IPS-NIHi11 (cell line): Measurements from ENCODE around the gene HTR6.

Experiments used
- DNase-seq: peaks from one replicate; pipeline ENCODE4 v3.0.0; 2012; ENCODE audit warnings: mixed read lengths, low spot score

Gene HTR6

DNA sequence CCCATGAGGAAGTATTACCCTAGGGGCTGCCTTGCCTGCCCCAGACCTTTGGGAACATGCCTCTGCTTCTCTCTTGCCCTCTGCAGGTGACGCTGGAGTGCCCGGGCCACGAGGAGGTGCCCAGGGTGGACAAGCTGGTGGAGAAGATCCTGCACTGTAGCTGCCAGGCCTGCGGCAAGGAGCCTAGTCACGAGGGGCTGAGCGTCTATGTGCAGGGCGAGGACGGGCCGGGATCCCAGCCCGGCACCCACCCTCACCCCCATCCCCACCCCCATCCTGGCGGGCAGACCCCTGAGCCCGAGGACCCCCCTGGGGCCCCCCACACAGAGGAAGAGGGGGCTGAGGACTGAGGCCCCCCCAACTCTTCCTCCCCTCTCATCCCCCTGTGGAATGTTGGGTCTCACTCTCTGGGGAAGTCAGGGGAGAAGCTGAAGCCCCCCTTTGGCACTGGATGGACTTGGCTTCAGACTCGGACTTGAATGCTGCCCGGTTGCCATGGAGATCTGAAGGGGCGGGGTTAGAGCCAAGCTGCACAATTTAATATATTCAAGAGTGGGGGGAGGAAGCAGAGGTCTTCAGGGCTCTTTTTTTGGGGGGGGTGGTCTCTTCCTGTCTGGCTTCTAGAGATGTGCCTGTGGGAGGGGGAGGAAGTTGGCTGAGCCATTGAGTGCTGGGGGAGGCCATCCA is 7.8 kb upstream of the HTR6 start:
- DNase-seq = no peak

DNA sequence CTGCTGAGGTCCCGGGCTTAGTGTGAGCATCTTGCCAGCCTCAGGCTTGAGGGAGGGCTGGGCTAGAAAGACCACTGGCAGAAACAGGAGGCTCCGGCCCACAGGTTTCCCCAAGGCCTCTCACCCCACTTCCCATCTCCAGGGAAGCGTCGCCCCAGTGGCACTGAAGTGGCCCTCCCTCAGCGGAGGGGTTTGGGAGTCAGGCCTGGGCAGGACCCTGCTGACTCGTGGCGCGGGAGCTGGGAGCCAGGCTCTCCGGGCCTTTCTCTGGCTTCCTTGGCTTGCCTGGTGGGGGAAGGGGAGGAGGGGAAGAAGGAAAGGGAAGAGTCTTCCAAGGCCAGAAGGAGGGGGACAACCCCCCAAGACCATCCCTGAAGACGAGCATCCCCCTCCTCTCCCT is 7.2 kb upstream of the HTR6 start:
- DNase-seq = no peak

DNA sequence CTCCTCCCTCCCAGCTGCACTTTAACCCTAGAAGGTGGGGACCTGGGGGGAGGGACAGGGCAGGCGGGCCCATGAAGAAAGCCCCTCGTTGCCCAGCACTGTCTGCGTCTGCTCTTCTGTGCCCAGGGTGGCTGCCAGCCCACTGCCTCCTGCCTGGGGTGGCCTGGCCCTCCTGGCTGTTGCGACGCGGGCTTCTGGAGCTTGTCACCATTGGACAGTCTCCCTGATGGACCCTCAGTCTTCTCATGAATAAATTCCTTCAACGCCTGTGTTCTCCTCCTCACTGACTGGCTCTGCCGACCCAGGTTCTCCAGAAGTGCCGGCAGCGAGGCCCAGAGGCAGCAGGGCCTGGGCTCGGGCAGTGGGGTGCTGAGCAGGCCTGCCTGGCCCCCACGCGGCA is 6.5 kb upstream of the HTR6 start:
- DNase-seq = no peak

DNA sequence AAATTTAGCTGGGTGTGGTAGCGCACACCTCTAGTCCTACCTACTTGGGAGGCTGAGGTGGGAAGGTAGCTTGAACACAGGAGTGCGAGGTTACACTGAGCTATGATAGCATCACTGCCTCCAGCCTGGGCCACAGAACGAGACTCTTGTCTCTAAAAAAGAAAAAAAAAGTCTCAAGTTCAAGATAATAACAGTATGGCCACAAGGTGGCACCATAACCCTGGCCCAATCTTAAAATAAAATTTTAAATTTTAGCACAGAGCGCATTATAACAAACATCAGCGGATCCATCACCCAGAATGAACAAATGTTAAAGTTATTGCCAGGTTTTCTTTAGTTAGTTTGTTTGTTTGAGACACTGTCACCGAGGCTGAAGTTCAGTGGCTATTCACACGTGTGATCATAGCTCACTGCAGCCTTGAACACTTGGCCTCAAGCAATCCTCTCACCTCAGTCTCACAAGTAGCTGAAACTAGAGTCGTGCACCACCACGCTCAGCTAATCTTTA is 2.9 kb upstream of the HTR6 start:
- DNase-seq = no peak

DNA sequence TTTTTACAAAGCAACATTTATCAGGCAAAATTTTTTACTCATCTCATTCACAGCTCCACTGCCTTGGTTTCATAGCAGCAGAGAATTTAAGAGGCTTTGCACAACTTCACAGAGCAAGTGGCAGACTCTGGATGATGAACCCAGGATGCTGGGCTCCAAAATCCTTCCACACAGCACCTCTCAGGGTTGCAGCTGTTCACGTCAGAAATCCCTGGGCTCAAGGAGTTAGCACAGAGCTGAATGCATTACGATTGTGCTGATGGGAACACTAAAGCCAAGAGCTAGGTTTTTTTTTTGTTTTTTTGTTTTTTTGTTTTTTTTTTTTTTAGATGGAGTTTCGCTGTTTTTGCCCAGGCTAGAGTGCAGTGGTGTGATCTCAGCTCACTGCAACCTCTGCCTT is 2.4 kb upstream of the HTR6 start:
- no peak for DNase-seq

DNA sequence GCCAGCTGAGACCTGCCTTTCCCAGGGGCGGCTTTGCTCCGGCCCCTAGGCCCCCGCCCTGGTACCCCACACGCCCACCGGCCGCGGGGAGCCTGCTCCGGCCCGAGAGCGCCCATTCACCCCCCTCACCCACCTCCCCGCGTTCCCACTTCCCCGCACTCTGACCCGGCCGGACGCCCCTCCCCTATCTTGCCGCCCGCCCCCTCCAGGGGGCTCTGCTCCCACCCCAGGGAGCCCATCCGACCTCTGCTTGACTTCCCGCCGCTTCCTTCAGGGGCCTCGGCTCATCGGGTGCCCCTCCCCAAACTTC is 466 bp downstream of the HTR6 start:
- DNase-seq = no peak

DNA sequence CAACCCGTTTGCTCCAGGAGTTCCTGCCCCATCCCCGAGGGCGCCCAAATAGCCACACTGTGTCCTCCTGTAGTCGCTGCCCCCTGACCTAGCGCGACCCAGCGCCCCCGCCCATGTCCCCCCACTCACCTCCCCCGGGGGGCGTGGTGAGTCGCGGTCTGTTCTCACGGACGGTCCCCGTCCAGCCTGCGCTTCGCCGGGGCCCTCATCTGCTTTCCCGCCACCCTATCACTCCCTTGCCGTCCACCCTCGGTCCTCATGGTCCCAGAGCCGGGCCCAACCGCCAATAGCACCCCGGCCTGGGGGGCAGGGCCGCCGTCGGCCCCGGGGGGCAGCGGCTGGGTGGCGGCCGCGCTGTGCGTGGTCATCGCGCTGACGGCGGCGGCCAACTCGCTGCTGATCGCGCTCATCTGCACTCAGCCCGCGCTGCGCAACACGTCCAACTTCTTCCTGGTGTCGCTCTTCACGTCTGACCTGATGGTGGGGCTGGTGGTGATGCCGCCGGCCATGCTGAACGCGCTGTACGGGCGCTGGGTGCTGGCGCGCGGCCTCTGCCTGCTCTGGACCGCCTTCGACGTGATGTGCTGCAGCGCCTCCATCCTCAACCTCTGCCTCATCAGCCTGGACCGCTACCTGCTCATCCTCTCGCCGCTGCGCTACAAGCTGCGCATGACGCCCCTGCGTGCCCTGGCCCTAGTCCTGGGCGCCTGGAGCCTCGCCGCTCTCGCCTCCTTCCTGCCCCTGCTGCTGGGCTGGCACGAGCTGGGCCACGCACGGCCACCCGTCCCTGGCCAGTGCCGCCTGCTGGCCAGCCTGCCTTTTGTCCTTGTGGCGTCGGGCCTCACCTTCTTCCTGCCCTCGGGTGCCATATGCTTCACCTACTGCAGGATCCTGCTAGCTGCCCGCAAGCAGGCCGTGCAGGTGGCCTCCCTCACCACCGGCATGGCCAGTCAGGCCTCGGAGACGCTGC is 1.1 kb downstream of the HTR6 start:
- peak; percentile 42 for DNase-seq

DNA sequence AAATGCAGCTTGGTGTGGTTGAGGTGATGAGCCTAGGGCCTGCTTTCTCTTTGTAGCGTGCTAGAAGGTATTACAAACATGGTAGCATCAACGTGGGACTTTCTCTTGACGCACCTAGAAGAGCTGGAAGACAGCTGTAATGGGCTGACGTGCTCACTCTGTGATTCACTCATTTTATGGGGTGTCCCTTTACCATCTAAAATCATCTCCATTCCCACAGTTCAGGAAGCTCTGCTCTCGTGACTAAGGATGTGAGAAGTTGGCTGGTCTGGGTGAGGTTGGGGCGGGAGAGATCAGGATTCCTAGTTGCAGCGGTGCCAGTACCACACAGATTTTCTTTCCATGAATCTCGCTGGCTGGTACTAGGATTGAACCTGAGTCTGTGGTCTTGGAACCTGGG is 4.2 kb downstream of the HTR6 start:
- no peak for DNase-seq

DNA sequence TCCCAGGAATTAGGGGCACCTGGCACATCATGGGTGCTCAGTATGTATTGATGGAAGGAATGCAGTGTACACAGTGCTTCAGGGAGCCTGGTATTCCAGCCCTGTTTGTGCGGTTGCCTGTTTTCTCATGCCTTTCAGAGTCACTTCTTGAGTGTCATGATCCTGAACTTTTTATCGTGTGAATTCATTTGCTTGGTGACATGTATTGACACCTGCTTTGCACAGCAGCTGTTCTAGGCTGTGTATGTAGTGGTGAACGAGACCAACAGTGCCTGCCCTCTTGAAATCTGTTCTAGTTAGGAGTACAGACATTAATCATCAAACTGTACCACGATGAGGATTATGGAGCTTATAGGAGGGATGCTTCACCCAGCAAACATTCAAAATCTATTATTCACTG is 6.1 kb downstream of the HTR6 start:
- no peak for DNase-seq

DNA sequence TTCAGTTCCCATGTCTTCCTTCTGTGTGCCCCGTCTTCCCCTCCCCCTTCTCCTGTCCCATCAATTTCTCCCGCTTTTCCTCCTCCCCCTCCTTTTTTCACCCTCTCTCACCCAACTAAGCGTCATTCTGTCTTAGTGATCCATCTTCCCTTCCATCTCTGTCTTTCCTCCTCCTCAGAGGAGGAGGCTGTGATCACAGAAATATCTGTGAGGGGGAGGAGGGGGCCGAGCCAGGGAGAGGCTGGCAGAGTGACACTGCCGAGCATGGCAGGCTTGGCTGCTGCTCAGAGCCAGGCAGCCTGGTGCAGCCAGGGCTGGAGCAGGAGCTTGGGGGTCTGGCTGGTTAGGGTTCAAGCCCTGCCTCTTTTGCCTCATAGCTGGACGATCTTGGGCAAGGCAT is 7.6 kb downstream of the HTR6 start:
- DNase-seq = no peak

DNA sequence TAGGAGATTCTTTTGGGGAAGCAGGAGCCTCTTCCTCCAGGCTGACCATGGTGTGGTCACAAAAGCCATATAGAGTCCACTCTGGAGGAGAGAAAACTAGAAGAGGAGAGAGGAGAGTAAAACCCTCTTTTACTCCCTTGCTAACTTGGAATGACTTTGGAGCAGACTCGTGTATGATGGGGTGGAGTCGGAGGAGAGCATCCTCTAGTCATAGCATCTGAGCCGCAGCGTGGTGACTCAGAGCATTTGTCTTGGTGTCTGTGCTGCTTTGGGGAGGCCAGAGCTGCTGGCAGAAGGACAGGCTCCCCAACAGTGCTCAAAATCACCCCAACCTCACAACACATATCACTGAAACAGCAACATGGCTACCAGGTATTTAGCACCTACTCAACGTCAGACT is 11.1 kb downstream of the HTR6 start:
- DNase-seq = no peak

DNA sequence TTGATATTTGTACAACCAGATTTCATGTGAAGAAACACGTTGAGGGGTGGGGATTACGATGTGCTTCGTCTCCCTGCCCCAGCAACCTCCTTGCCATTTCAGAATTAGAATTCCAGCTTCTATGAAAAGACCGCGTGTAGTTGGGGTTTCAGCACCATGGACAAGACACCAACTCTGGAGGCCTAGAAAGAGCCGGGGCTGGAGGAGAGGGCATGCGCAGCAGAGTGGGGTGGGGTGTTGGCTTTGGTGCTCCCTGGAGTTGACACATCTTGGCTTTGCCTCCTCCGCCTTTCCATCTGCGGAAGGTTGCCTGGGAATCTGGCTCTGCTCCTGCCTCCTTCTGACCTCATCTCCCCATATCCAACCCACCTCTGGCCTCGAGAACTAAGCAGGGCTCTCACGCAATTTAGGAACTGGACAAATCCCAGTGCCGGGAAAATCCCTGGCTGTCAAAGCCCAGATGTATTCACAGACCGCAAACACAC is 11.8 kb downstream of the HTR6 start:
- DNase-seq = peak; percentile 94

DNA sequence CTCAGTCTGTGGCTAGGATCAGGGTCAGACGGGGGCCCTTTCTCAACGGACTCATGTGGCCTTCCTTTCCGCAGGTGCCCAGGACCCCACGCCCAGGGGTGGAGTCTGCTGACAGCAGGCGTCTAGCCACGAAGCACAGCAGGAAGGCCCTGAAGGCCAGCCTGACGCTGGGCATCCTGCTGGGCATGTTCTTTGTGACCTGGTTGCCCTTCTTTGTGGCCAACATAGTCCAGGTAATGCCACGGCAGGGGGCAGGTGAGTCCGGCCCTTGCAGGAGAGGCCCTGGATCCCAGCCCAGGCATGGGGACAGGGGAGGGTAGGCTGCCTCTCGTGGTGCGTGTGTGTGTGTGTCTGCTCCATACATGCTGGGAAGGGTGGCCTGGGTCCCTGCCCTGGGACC is 13.8 kb downstream of the HTR6 start:
- DNase-seq = no peak

DNA sequence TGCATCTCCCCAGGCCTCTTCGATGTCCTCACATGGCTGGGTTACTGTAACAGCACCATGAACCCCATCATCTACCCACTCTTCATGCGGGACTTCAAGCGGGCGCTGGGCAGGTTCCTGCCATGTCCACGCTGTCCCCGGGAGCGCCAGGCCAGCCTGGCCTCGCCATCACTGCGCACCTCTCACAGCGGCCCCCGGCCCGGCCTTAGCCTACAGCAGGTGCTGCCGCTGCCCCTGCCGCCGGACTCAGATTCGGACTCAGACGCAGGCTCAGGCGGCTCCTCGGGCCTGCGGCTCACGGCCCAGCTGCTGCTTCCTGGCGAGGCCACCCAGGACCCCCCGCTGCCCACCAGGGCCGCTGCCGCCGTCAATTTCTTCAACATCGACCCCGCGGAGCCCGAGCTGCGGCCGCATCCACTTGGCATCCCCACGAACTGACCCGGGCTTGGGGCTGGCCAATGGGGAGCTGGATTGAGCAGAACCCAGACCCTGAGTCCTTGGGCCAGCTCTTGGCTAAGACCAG is 14.3 kb downstream of the HTR6 start:
- DNase-seq = no peak

DNA sequence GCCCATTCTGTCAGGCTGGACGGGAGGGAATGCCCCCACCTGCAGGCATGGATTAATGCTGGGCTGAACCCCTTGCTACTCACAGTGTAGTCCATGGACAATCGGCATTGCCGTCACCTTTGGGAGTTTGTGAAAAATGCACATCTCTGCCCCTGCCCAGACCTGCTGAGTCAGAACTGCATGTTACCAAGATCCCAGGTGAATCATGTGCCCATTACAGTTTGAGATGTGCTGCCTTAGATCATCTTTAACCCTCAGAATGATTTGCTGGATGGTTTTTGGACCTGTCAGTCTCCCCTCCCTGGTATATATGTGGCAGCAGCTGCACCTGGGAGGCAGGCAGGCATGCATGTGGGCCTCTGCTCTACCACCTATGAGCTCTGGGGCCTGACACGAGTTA is 15.0 kb downstream of the HTR6 start:
- no peak for DNase-seq

DNA sequence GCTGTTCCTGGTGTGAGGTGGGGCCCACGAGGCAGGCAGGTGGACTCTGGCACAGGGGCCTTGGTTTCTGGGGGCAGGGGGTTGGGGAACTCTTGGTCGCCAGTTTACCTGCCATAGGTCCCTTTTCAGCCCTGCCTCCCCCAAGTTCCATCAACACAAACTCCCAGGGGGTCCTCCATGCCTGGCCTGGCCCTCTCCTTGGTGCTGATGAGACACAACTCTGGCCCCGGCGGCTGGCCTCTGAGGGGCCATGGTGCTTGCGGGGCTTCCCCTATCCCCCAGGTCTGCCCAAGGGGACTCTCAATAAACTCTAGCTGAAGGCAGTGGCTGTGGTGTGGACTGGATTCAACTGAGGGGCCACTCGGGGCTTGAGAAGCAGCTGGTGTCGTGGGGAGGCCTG is 16.0 kb downstream of the HTR6 start:
- peak; percentile 73 for DNase-seq

DNA sequence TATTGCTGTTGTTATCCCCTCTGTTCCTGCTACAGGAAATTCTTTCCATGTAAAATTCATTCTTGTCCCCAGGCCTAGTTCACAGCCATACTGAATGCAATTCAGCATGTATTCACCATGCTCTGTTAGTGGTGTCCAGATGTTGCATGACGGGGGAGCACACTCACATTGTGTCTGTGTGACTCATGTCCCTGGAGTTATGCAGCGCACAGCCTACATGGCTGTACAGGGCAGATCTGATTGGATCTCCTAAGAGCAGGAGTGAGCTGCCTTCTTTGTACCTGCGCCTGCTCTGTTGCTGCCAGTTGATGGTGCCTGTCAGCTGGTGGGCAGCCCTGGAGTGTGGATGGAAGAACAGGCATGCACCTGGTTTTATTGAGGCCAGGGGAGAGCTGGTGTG is 17.6 kb downstream of the HTR6 start:
- DNase-seq = no peak

DNA sequence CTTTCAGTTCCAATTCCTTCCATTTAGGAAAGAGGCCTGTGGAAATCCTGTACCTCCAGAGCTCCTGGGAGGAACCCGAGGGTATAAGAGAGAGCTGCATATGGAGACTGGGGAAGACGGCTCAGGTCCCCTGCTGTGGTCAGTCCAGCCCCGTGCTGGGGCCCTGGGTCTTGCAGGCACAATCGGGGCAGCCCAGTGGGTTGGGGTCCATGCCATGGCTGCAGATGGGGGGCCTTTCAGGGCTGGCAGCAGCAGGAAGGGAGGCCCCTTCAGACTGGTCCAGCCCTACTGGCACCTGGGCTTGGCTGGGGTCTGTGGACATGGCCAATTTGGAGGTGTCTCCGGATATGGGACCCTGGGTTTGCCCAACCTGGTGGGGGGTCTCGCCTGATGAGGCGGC is 18.2 kb downstream of the HTR6 start:
- DNase-seq = no peak

DNA sequence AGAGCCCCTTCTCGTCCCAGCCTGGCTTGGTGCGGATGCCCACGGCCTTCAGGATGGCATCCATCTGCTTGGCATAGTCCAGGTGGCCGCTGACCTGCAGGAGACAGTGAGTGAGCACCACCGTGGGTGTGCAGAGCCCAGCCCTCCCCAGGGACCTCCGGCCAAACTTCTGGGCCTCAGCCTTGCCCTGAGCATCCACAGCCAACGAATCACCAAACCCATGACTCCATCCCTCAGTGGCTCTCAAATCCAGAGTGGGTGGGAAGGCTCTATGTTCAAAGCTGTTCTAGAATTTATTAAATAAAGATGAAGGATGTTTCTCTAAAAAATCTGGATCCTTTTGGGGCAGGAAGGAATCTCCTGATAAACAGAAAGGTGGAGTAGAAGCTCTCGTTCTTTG is 18.7 kb downstream of the HTR6 start:
- no peak for DNase-seq

DNA sequence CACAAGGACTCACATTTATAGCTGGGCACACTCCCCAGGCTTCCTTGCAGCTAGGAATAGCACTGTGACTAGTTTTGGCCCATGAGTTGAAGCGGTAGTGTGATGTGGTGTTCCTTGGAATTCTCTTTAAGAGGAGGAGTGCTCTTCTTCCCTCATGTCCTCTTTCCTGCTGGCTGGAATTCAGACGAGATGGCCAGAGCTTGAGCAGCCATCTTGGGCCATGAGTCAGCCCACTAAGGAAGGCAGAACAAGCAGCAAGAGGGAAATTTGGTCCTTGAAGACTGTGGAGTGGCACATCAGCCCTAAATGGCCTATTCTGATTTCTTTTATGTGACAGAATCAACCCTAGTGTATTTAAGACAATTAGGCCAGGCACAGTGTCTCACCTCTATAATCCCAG is 20.0 kb downstream of the HTR6 start:
- DNase-seq = no peak

DNA sequence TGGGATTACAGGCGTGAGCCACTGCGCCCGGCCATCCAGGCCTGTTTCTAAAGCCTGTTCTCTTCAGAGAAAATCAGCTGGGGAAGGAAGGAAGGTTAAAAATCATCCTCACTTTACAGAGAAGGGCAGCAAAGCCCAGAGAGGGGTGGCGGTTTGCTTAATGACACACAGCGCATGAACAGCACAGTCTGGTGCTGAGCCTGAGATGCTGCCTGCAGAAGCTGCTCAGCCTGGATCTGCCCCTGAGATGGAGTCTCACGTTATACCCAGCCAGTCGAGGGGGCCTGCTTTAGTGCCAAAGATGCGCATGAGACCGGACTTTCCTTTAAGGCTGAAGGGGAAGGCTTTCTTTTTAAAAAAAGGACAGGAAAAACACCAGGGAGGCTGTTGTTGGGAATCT is 21.3 kb downstream of the HTR6 start:
- DNase-seq = no peak

DNA sequence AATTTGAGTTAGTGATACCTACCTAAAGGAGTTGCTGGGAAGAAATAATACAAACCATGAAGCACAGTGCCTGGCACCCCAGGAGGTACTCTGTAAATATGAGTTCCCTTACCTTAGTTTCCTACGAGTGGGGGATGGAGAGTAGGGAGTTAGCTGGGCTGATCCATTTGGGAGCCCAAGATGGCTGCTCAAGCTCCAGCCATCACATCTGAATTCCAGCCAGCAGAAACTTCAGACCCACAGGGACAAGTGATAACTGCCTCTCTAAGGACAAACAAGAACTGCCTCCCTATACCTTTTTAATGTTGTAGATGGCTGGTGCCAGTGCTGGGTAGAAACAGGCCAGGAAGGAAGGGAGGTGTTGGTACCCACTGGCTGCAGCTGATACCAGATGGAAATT is 22.7 kb downstream of the HTR6 start:
- no peak for DNase-seq
